ENCODE results near the gene ZNF497. TPM values are rescaled to one million over a fixed set of nuclear protein-coding genes. Genes with fewer than 3 reads are reported as not detected.

ZNF497 gene
- total RNA-seq, 4 donors from 2014 or later: 7.1 to 16.2 (median 8.1) TPM

DNA sequence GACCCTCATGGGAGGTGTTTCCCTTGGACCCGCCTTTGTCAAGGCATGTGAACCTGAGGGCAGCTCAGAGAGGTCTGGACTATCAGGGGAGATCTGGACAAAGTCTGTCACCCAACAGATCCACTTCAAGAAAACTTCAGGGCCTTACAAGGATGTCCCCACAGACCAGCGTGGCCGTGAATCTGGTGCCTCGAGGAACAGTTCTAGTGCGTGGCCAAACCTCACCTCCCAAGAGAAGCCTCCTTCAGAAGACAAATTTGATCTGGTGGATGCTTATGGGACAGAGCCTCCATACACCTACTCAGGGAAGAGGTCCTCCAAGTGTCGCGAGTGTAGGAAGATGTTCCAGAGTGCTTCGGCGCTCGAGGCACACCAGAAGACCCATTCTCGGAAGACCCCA lies 24.2 kb downstream of the ZNF497 start:
- no peak overlapping the region for H3K27ac ChIP-seq
- 94 to 97% methylated on average over 7 to 11 of the region's 11 CpGs for WGBS, 2 donors
- no peaks in the 10 kb centered on the region for H3K27me3 ChIP-seq
- no peak for DNase-seq
- TF ChIP-seq POLR2A (IDR thresholded peaks at IDR 0.05) (no peak), CTCF (IDR thresholded peaks at IDR 0.05) (no peak)
- peaks cover 15 to 24% of the 10 kb centered on the region in 2 donors for H3K36me3 ChIP-seq
- no peaks in the 10 kb centered on the region for H3K9me3 ChIP-seq
- H3K4me1 ChIP-seq: no peaks in the 10 kb centered on the region
- no peak overlapping the region for H3K4me3 ChIP-seq (replicated peaks in 1 of 3)
- intact Hi-C loops (cut with DNase I): no loop called here

DNA sequence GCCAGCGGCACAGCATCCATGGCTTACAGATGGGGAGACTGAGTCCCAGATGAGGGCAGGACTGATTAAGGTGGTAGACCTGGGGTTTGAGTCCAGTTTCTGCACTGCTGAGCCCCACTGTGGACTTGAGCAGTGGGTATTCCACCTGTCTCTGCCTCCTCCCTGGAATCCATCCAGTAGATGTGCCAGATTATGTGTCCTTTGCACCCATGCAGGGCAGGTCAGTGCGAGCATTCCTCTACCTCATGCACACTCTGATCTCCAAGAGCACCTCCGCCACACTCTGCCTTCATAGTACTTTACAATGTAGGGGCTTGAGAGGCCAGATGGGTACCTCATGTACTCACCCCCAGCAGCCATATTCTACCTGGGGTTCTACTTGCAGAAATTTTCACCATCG lies 25.7 kb downstream of the ZNF497 start:
- Histone ChIP-seq H3K27me3 (no peaks in the 10 kb centered on the region), H3K27ac (no peak overlapping the region), H3K9me3 (no peaks in the 10 kb centered on the region), H3K4me1 (no peaks in the 10 kb centered on the region), H3K36me3 (peaks cover 15 to 24% of the 10 kb centered on the region in 2 donors), H3K4me3 (replicated peaks in 1 of 3) (no peak overlapping the region)
- 91 to 94% methylated on average over 4 of the region's 4 CpGs for WGBS, 2 donors
- DNase-seq: no peak
- intact Hi-C loops (cut with DNase I): no loop called here
- no peak for TF ChIP-seq CTCF (IDR thresholded peaks at IDR 0.05)
- no peak for TF ChIP-seq POLR2A (IDR thresholded peaks at IDR 0.05)

GRCh38 chr19:58336216-58336615 lies 26.3 kb downstream of the ZNF497 start:
- Histone ChIP-seq H3K36me3 (peaks cover 15 to 24% of the 10 kb centered on the region in 2 donors), H3K4me1 (no peaks in the 10 kb centered on the region), H3K27ac (no peak overlapping the region), H3K9me3 (no peaks in the 10 kb centered on the region), H3K27me3 (no peaks in the 10 kb centered on the region), H3K4me3 (replicated peaks in 1 of 3) (no peak overlapping the region)
- TF ChIP-seq POLR2A (IDR thresholded peaks at IDR 0.05) (no peak), CTCF (IDR thresholded peaks at IDR 0.05) (no peak)
- 93 to 94% methylated on average over 1 of the region's 1 CpG for WGBS, 2 donors
- intact Hi-C loops (cut with DNase I): no loop called here
- DNase-seq: no peak

DNA sequence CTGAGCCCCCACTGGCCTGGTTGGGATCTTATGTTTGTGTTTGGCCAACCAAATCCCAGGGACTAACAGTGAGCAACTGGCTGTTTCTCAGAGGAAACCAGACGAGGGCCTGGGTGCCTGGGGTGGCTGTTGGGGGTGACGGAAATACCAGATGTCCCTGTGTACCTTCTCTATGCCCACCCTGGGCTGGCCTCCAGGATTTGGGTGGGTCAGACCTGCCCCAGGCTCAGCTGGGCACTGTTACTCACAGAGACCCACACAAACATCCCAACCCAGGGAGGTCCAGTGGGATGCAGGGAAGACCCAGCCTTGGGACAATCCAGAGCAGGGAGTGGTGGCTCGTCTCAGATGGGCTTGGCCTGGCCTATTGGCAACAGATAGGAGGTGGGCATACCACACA lies 26.9 kb downstream of the ZNF497 start:
- intact Hi-C loops (cut with DNase I): no loop called here
- peaks cover 15 to 24% of the 10 kb centered on the region in 2 donors for H3K36me3 ChIP-seq
- no peak for TF ChIP-seq CTCF (IDR thresholded peaks at IDR 0.05)
- TF ChIP-seq POLR2A (IDR thresholded peaks at IDR 0.05): no peak
- WGBS, 2 donors: 82 to 100% methylated on average over 1 to 3 of the region's 3 CpGs
- no peak overlapping the region for H3K4me3 ChIP-seq (replicated peaks in 1 of 3)
- H3K27ac ChIP-seq: no peak overlapping the region
- no peaks in the 10 kb centered on the region for H3K9me3 ChIP-seq
- DNase-seq: no peak
- no peaks in the 10 kb centered on the region for H3K4me1 ChIP-seq
- H3K27me3 ChIP-seq: no peaks in the 10 kb centered on the region

GRCh38 chr19:58334691-58335249 lies 27.8 kb downstream of the ZNF497 start:
- H3K27me3 ChIP-seq: no peaks in the 10 kb centered on the region
- no peak overlapping the region for H3K4me3 ChIP-seq (replicated peaks in 1 of 3)
- intact Hi-C loops (cut with DNase I): no loop called here
- WGBS, 2 donors: 95% methylated on average over 8 to 12 of the region's 19 CpGs
- no peaks in the 10 kb centered on the region for H3K4me1 ChIP-seq
- no peak for TF ChIP-seq POLR2A (IDR thresholded peaks at IDR 0.05)
- H3K27ac ChIP-seq: no peak overlapping the region
- no peak for DNase-seq
- H3K36me3 ChIP-seq: peaks cover 15 to 24% of the 10 kb centered on the region in 2 donors
- no peaks in the 10 kb centered on the region for H3K9me3 ChIP-seq

Measured in thyroid gland (tissue), 4 donors.